Colonic mucosa (tissue), 4 donors: ENCODE measurements around the gene RAVER2. TPM values are rescaled to one million over a fixed set of nuclear protein-coding genes. Genes with fewer than 3 reads are reported as not detected.

Experiments used
- DNase-seq: peaks from one replicate; pipeline ENCODE4 v3.0.0-alpha.2; 2020
- H3K27ac ChIP-seq: fragments of 200-600 bp; one replicate; pipeline ENCODE4 v1.8.0; 2021
- H3K27me3 ChIP-seq: fragments of 200-600 bp; one replicate; pipeline ENCODE4 v1.8.0; 2021
- H3K36me3 ChIP-seq: fragments of 200-600 bp; one replicate; pipeline ENCODE4 v1.8.0; 2021
- H3K4me1 ChIP-seq: fragments of 200-600 bp; one replicate; pipeline ENCODE4 v1.8.0; 2021; ENCODE audit warnings: mild to moderate bottlenecking
- H3K4me3 ChIP-seq: fragments of 200-600 bp; one replicate; pipeline ENCODE4 v1.8.0; 2021
- H3K9ac ChIP-seq, 2 donors: one replicate each; pipeline ENCODE4 v1.7.0; 2013; ENCODE audit warnings: control low read depth in 2 of 2, low read depth in 2 of 2, low read length in 2 of 2
- H3K9me3 ChIP-seq: fragments of 200-600 bp; one replicate; pipeline ENCODE4 v1.8.0; 2021
- intact Hi-C: fragments of 100-400 bp; cut with DNase I; formaldehyde crosslinking; loops from one replicate; pipeline ENCODE4 v1.14.1; 2022
- total RNA-seq, 2 donors: library from RNA; stranded (reverse); fragmentation: NEBNext Ultra II Directional in 1 of 2; extraction: Animal tissue kit (Norgen Biotek cat#: 25700) in 1 of 2; gene quantifications; one replicate each; pipeline ENCODE4 v1.2.1, GENCODE V29; 2021
- TF ChIP-seq, protein P1 (sequence below): fragments of 200-600 bp; IDR thresholded peaks from one replicate; pipeline ENCODE4 v1.8.0; 2022; ENCODE audit warnings: antibody characterized with exemption, mild to moderate bottlenecking
- donor health status: healthy.
- donor health status: DM: no; HTN: no; CAD: no.
- donor health status: DM: no; HTN: no; CAD: no.

The RAVER2 gene
- total RNA-seq, 2 donors from 2014 or later, result 43.0 to 58.6 TPM

DNA sequence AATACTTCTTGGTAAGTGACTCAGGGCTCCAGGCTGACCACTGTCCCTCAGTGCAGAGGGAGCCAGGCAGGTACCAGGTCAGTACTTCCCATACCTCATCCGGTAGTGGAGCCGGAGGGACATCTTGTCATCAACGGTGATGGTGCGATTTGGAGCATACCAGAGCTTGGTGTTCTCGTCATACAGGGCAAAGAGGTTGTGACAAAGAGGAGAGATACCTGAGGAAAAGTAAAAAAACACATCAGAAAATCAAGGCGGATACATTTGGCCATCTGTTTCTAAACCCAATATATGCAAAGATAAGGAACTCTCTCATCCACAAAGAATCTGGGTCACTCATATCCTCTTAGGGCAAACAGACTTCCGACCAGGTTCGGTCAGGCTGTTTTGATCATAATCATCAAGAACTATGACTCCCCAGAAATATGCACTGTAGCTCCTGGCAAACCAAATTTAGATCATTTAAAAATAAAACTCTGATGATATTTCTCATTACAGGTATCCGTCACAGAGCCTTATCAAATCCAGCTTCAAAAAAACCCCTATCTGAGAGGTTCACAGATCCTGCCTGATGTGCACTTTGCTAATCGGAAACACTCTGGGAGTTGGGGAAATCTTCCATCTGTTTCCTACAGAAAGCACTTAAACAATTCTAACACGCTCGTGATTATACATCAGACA, 134.2 kb downstream of the RAVER2 start:
- no peaks in the 10 kb centered on the region for H3K9me3 ChIP-seq
- H3K27ac ChIP-seq, result no peak overlapping the region
- no peak for DNase-seq
- H3K9ac ChIP-seq, result no peak overlapping the region
- no peaks in the 10 kb centered on the region for H3K27me3 ChIP-seq
- no peaks in the 10 kb centered on the region for H3K4me1 ChIP-seq
- peaks cover 5% of the 10 kb centered on the region for H3K36me3 ChIP-seq
- intact Hi-C loops, result no loop called here
- TF ChIP-seq, protein P1, sequence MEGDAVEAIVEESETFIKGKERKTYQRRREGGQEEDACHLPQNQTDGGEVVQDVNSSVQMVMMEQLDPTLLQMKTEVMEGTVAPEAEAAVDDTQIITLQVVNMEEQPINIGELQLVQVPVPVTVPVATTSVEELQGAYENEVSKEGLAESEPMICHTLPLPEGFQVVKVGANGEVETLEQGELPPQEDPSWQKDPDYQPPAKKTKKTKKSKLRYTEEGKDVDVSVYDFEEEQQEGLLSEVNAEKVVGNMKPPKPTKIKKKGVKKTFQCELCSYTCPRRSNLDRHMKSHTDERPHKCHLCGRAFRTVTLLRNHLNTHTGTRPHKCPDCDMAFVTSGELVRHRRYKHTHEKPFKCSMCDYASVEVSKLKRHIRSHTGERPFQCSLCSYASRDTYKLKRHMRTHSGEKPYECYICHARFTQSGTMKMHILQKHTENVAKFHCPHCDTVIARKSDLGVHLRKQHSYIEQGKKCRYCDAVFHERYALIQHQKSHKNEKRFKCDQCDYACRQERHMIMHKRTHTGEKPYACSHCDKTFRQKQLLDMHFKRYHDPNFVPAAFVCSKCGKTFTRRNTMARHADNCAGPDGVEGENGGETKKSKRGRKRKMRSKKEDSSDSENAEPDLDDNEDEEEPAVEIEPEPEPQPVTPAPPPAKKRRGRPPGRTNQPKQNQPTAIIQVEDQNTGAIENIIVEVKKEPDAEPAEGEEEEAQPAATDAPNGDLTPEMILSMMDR, result no peak
- H3K4me3 ChIP-seq, result no peak overlapping the region

DNA sequence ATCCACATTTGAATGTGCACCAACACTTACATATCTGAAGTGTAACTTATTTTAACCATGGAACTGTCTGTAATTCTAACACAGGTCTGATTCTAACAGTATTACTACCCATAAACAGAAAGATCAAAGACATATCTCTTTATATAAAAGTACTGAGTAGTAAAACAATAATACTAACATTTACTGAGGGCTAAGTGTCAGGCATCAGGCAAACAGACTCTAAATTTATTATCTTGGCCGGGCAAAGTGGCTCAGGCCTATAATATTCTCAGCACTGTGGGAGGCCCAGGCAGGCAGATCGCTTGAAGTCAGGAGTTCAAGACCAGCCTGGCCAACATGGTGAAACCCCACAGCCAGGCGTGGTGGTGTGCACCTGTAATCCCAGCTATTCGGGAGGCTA, 135.6 kb downstream of the RAVER2 start:
- H3K27ac ChIP-seq, result no peak overlapping the region
- TF ChIP-seq, protein P1, result no peak
- H3K36me3 ChIP-seq, result no peaks in the 10 kb centered on the region
- no peak overlapping the region for H3K9ac ChIP-seq
- DNase-seq, result no peak
- no peaks in the 10 kb centered on the region for H3K9me3 ChIP-seq
- intact Hi-C loops, result no loop called here
- no peaks in the 10 kb centered on the region for H3K27me3 ChIP-seq
- H3K4me1 ChIP-seq, result no peaks in the 10 kb centered on the region
- H3K4me3 ChIP-seq, result no peak overlapping the region

DNA sequence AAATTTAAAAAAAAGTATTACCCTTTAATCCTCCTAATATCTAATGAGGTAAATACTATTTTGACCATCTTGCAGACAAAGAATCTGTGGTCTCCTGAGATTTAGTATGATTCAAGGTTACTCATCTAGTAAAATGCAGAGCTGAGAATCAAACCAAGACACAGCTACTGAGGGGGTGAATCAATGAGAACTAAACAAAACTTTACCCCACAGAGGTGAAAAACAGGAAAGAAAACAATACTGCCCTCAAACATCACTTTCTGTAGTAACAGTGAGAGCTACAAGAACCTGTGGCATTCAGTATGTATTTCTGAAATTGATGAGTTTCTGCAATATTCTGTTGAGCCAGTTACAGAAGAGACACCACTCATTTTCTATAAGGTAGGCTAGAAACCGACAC, 136.4 kb downstream of the RAVER2 start:
- H3K9me3 ChIP-seq, result no peaks in the 10 kb centered on the region
- H3K36me3 ChIP-seq, result no peaks in the 10 kb centered on the region
- no peak overlapping the region for H3K27ac ChIP-seq
- no peak overlapping the region for H3K9ac ChIP-seq
- TF ChIP-seq, protein P1, result no peak
- DNase-seq, result no peak
- no peaks in the 10 kb centered on the region for H3K4me1 ChIP-seq
- H3K27me3 ChIP-seq, result no peaks in the 10 kb centered on the region
- intact Hi-C loops, result no loop called here
- no peak overlapping the region for H3K4me3 ChIP-seq

Other genes starting within 250 kb of the RAVER2 start
- 100 to 1,000 TPM in 1 of 2 donors, 10 to 100 TPM in 1; 73.2 to 101 TPM for gene JAK1, start 221.5 kb downstream of the RAVER2 start, total RNA-seq